BJ (cell line): ENCODE results near the gene ZNF862. TPM values are rescaled to one million over a fixed set of nuclear protein-coding genes. Genes with fewer than 3 reads are reported as not detected.

Experiments
- CTCF ChIA-PET: fragments of 350-600 bp; formaldehyde crosslinking; extraction: SDS; loops from one replicate; lab custom pipeline; 2021; ENCODE audit warnings: antibody characterized with exemption, inconsistent platforms; lab: Yijun Ruan, JAX
- POLR2A ChIA-PET: fragments of 300-600 bp; sonication (Branson Sonifier 250); formaldehyde crosslinking; extraction: SDS; loops from one replicate; lab custom pipeline; 2021; ENCODE audit warnings: antibody characterized with exemption; lab: Charles Lee
- DNase-seq: peaks from one replicate; pipeline ENCODE4 v3.0.0-alpha.2; 2011; ENCODE audit warnings: low read depth
- H3K27me3 ChIP-seq: 2 replicates; pipeline ENCODE4 v1.6.0; 2011; ENCODE audit warnings: low read length; ENCODE audit not compliant: control insufficient read depth, insufficient read depth
- H3K36me3 ChIP-seq: 2 replicates; pipeline ENCODE4 v1.5.1; 2011; ENCODE audit warnings: low read length; ENCODE audit not compliant: control insufficient read depth, insufficient read depth
- H3K4me3 ChIP-seq: 2 replicates; pipeline ENCODE4 v1.5.1; 2011; ENCODE audit warnings: low read depth, mild to moderate bottlenecking, control low read depth, low read length
- polyA plus RNA-seq: library from polyadenylated mRNA; depleted of rRNA; stranded (reverse); fragments of >200 nt; gene quantifications from 2 replicates; pipeline ENCODE4 v1.2.3, GENCODE V29; 2011
- TF ChIP-seq, protein P1 (sequence below): IDR thresholded peaks from 2 replicates; pipeline ENCODE4 v1.5.1; 2011; ENCODE audit warnings: low read depth, mild to moderate bottlenecking, control low read depth, inconsistent platforms, low read length, moderate library complexity; ENCODE audit not compliant: insufficient read depth

Gene ZNF862
- polyA plus RNA-seq, 1 experiment: 20.4 TPM

DNA sequence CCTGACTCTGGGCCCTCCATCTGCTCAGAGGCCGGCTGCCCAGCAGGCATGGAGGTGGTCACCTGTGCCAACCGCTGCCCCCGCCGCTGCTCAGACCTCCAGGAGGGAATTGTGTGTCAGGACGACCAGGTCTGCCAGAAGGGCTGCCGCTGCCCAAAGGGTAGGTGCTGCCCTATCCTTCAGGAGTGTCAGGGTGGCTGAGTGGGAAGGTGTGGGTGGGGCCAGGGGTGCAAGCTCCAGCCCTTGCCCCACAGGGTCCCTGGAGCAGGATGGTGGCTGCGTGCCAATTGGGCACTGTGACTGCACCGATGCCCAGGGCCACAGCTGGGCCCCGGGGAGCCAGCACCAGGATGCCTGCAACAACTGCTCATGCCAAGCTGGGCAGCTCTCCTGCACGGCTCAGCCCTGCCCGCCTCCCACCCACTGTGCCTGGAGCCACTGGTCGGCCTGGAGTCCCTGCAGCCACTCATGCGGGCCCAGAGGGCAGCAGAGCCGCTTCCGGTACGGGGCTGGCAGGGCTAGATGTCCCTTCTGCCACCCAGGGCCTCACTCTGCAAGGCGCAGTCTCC, 17.5 kb upstream of the ZNF862 start:
- ChIA-PET POLR2A (no interaction called here), CTCF (interaction anchor here (0.7 to 1.3 kb wide), 2 partner anchors 12 to 14 kb away, joined by 3 read pairs; no protein-coding TSS in a partner anchor)
- TF ChIP-seq, protein P1, sequence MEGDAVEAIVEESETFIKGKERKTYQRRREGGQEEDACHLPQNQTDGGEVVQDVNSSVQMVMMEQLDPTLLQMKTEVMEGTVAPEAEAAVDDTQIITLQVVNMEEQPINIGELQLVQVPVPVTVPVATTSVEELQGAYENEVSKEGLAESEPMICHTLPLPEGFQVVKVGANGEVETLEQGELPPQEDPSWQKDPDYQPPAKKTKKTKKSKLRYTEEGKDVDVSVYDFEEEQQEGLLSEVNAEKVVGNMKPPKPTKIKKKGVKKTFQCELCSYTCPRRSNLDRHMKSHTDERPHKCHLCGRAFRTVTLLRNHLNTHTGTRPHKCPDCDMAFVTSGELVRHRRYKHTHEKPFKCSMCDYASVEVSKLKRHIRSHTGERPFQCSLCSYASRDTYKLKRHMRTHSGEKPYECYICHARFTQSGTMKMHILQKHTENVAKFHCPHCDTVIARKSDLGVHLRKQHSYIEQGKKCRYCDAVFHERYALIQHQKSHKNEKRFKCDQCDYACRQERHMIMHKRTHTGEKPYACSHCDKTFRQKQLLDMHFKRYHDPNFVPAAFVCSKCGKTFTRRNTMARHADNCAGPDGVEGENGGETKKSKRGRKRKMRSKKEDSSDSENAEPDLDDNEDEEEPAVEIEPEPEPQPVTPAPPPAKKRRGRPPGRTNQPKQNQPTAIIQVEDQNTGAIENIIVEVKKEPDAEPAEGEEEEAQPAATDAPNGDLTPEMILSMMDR: no peak
- Histone ChIP-seq H3K36me3 (no peaks in the 10 kb centered on the region), H3K27me3 (no peaks in the 10 kb centered on the region), H3K4me3 (no peak overlapping the region)
- no peak for DNase-seq

DNA sequence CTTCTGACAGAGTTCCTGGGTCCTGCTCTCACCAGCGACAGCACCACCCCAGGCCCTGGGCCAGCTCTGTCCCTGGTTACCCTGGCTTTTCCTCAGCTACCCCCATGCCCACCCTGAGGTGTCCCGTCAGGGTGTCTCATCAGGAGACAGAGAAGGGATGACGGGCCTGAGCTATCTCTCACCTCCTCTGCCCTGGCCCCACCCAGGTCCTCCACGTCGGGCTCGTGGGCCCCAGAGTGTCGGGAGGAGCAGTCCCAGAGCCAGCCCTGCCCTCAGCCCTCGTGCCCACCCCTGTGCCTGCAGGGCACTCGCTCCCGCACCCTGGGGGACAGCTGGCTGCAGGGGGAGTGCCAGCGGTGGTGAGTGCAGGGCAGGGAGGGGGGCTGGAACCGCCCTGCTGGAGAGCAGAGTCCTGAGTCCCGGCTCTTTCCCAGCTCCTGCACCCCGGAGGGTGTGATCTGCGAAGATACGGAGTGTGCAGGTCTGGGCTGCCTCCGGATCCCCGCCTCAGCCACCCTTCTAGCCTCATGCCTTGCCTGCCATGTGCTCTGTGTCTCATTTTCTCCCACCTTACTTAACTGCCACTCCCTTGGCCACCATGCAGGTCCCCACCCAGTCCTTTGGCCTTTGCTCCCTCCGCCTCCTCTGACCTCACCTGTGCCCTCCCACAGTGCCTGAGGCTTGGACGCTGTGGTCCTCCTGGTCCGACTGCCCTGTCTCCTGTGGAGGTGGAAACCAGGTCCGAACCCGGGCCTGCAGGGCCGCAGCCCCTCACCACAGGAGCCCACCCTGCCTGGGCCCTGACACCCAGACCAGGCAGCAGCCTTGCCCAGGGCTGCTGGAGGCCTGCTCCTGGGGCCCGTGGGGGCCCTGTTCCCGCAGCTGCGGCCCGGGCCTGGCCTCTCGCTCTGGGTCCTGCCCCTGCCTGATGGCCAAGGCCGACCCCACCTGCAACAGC, 16.7 kb upstream of the ZNF862 start:
- ChIA-PET CTCF (interaction anchor here (1.3 kb wide), 1 partner anchor 15 kb away, joined by 3 read pairs; no protein-coding TSS in a partner anchor), POLR2A (no interaction called here)
- TF ChIP-seq, protein P1: no peak
- Histone ChIP-seq H3K27me3 (no peaks in the 10 kb centered on the region), H3K36me3 (no peaks in the 10 kb centered on the region), H3K4me3 (no peak overlapping the region)
- DNase-seq: no peak

DNA sequence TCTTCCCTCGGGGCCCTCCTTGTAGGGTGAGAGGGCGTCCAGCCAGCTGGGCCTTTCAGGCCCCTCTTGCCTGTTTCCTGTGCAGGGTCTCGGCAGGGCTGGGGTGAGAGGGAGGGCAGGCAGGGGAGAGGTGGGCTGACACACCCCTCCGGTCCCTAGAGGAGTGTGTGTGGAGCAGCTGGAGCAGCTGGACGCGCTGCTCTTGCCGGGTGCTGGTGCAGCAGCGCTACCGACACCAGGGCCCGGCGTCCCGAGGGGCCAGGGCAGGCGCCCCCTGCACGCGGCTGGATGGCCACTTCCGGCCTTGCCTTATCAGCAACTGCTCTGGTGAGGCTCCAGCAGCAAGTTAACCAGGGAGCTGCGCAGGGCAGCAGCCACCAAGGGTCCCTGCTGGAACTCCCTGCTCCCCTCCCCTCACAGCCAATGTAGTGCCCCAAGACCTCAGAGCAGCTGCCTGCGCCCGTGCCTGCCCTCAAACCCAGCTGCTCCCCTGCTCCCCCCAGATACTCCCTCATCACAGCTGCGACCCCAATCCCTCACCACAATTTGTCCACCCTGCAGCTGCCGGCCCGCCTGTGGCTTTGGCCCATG, 15.7 kb upstream of the ZNF862 start:
- no peaks in the 10 kb centered on the region for H3K27me3 ChIP-seq
- no peak overlapping the region for H3K4me3 ChIP-seq
- TF ChIP-seq, protein P1: no peak
- no peak for DNase-seq
- POLR2A ChIA-PET: no interaction called here
- H3K36me3 ChIP-seq: no peaks in the 10 kb centered on the region
- CTCF ChIA-PET: interaction anchor here (1.6 kb wide), 1 partner anchor 10 kb away, joined by 4 read pairs; no protein-coding TSS in a partner anchor

DNA sequence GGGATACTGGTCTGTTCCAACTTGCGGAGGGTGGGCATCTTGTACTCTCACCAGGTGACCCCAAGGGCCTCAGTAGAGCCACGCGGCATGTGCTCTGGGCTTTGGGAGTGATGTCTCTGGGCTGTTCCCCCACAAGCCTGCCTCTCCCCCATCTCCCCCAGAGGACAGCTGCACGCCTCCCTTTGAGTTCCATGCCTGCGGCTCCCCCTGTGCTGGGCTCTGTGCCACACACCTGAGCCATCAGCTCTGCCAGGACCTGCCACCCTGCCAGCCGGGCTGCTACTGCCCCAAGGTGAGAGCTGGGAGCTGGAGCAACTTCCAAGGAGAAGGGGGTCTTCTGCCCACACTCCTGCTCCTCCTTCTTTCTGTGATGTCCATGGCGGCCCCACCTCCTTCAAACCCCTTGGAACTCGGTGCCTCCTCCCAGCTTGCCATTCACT, 15.0 kb upstream of the ZNF862 start:
- CTCF ChIA-PET: interaction anchor here (1.2 to 1.6 kb wide), 2 partner anchors 11 to 15 kb away, joined by 3 to 4 read pairs; partner anchors contain the start of gene ZNF862
- TF ChIP-seq, protein P1: no peak
- H3K36me3 ChIP-seq: no peaks in the 10 kb centered on the region
- no peak for DNase-seq
- H3K4me3 ChIP-seq: no peak overlapping the region
- POLR2A ChIA-PET: no interaction called here
- no peaks in the 10 kb centered on the region for H3K27me3 ChIP-seq
